Measurements from ENCODE around the gene CDY2A. TPM values are rescaled to one million over a fixed set of nuclear protein-coding genes. Genes with fewer than 3 reads are reported as not detected.
"Not testable (repeated sequence)": the region's sequence is repeated elsewhere in the genome, so short reads cannot be mapped to it uniquely, and the experiment has no call there.

CDY2A gene
- total RNA-seq, 2 experiments from 2014 or later: not detected

DNA sequence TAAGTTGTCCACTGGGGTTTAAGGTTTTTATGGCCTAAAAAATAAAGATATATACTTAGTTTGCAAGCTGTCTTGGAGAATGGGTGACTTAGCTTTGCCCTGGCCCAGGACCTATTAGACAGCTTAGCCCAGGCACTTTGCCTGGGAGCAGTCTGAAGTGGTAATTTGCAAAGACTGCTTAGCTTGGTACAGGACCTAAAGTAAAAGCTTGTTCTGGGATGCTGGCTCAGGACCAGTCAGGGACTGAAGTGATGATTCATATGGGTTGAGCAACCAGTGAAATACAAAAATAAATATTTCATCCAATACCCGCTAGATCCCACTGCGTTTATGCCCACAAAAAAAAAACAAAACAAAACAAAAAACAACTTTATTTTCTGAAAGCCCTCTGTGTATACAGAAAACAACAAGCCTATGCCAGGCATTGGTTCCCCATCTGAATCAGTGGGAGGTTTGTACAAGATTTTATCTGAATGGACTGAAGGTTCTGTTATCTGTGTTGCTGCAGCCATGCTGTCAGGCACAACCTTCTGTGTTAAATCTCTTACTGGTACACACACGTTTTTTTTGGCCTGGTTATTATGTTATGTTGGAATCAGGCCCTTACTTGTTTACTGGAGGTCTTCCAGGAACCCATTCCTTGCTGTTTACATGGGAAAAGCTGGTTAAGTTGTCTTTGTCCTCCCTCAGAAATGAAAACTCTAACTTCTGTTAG, 8.7 kb downstream of the CDY2A start:
- BruUV-seq (replicated peaks); H4K20me1 ChIP-seq (ENCODE audit: insufficient read depth, low read length); intact Hi-C loops (cut with micrococcal nuclease; ENCODE audit: unreplicated experiment); H3K9me2 ChIP-seq (ENCODE audit: insufficient read depth, low read length); POLR2A ChIA-PET; H3K79me2 ChIP-seq (ENCODE audit: insufficient read depth, low read depth, low read length); H3K4me3 ChIP-seq (ENCODE audit: low read depth, low read length, poor library complexity, severe bottlenecking); H3K9me3 ChIP-seq (ENCODE audit: low read length); H3K36me3 ChIP-seq (ENCODE audit: insufficient read depth, low read length); CTCF ChIA-PET (ENCODE audit: unreplicated experiment); H3K4me2 ChIP-seq (ENCODE audit: low read length); H3K27ac ChIP-seq (ENCODE audit: low read depth, low read length, poor library complexity, severe bottlenecking); H2AFZ ChIP-seq (ENCODE audit: low read length); DNase-seq (ENCODE audit: low spot score); H3K4me1 ChIP-seq (ENCODE audit: insufficient read depth, low read length, poor library complexity, severe bottlenecking): not testable (repeated sequence)

DNA sequence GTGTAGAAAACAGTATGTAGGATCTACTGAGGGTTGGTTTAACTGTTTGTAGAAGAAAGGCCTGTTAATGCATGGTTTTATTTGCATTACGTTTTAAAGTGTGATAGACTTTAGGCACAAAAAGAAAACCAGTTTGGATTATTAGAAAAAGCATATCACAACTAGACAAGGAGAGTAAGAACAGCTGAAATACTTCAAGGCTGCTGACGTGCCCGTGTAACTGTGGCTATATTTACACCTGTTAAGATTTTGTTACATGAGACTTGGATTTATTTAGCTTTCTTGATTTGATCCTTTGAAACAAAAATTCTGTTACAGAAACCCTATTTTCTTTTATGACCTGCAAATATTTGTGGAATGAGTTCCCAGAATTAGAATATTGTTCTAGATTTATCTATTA, 9.3 kb downstream of the CDY2A start:
- H4K20me1 ChIP-seq (ENCODE audit: insufficient read depth, low read length); H3K36me3 ChIP-seq (ENCODE audit: insufficient read depth, low read length); DNase-seq (ENCODE audit: low spot score); CTCF ChIA-PET (ENCODE audit: unreplicated experiment); H3K9me3 ChIP-seq (ENCODE audit: low read length); H3K4me1 ChIP-seq (ENCODE audit: insufficient read depth, low read length, poor library complexity, severe bottlenecking); H3K79me2 ChIP-seq (ENCODE audit: insufficient read depth, low read depth, low read length); BruUV-seq (replicated peaks); intact Hi-C loops (cut with micrococcal nuclease; ENCODE audit: unreplicated experiment); H3K9me2 ChIP-seq (ENCODE audit: insufficient read depth, low read length); H3K4me3 ChIP-seq (ENCODE audit: low read depth, low read length, poor library complexity, severe bottlenecking); H2AFZ ChIP-seq (ENCODE audit: low read length); H3K4me2 ChIP-seq (ENCODE audit: low read length); POLR2A ChIA-PET; H3K27ac ChIP-seq (ENCODE audit: low read depth, low read length, poor library complexity, severe bottlenecking): not testable (repeated sequence)

DNA sequence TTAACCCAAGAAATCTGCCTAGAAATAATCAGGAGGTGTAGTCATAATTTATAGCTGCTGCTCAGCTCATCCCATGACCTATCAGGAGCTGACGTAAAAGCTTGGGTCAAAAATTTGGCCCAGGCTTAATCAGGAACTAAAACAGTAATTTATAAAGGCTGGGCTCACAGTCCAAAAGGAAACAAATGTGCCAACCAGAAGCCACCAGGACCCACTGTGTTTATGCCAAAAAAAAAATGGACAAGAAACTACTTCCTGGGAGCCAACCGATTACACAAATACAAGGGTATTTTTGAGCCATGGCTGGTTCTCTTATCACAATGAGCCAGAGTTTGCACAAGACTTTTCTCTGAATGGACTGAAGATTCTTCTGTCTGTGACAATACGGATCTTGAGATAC, 19.4 kb downstream of the CDY2A start:
- BruUV-seq (replicated peaks): not testable (repeated sequence)

DNA sequence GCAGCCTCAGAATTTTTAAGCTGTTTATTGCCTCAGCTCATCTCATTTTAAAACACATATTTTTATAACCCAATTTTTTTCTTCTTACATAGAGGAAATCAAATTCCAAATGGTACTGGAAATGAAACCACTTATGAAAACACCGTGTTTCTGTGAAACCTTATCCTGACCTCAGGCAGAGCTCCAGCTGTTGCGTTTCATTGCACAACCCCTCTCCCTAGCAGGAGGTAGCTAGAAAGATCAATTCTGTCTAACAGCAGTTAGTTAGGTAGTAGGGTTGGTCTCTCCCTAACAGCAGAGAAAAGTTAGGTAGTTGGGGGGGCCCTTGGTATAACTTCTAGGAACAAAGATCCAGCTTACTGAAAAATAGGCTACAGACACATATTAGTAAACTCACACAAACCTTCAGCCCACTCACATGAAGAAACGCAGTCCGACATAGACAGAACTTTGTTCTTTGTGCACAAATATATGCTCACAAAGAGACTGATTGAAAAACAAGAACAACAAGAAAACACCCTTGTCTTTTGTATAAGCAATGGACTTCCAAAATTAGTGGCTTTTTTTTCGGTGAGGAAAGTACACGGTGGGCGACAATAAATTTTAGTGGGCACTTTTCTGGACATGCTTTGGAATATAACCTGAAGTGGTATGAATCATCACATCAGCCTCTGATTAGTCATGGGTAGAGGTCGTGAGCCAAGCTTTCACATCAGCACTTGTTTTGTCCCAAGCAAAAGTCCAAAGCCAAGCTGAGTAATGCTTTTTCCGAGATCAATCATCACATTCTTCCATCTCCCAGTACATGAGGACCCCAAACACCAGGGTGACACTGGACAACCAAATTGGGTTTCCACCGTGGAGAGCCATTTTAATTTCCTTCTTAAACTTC, 22.8 kb downstream of the CDY2A start:
- H2AFZ ChIP-seq (ENCODE audit: low read length); H3K4me1 ChIP-seq (ENCODE audit: insufficient read depth, low read length, poor library complexity, severe bottlenecking); DNase-seq (ENCODE audit: low spot score); H4K20me1 ChIP-seq (ENCODE audit: insufficient read depth, low read length); H3K9me2 ChIP-seq (ENCODE audit: insufficient read depth, low read length); CTCF ChIA-PET (ENCODE audit: unreplicated experiment); H3K27ac ChIP-seq (ENCODE audit: low read depth, low read length, poor library complexity, severe bottlenecking); H3K79me2 ChIP-seq (ENCODE audit: insufficient read depth, low read depth, low read length); H3K4me3 ChIP-seq (ENCODE audit: low read depth, low read length, poor library complexity, severe bottlenecking); POLR2A ChIA-PET; BruUV-seq (replicated peaks); H3K4me2 ChIP-seq (ENCODE audit: low read length); H3K9me3 ChIP-seq (ENCODE audit: low read length); intact Hi-C loops (cut with micrococcal nuclease; ENCODE audit: unreplicated experiment); H3K36me3 ChIP-seq (ENCODE audit: insufficient read depth, low read length): not testable (repeated sequence)

More for the DNA sequence above, 19.4 kb downstream of the CDY2A start:
- H3K36me3 ChIP-seq (ENCODE audit: insufficient read depth, low read length); H3K9me2 ChIP-seq (ENCODE audit: insufficient read depth, low read length); DNase-seq (ENCODE audit: low spot score); H3K4me2 ChIP-seq (ENCODE audit: low read length); H3K9me3 ChIP-seq (ENCODE audit: low read length); H2AFZ ChIP-seq (ENCODE audit: low read length); intact Hi-C loops (cut with micrococcal nuclease; ENCODE audit: unreplicated experiment); POLR2A ChIA-PET; H3K4me1 ChIP-seq (ENCODE audit: insufficient read depth, low read length, poor library complexity, severe bottlenecking); CTCF ChIA-PET (ENCODE audit: unreplicated experiment); H3K79me2 ChIP-seq (ENCODE audit: insufficient read depth, low read depth, low read length); H3K4me3 ChIP-seq (ENCODE audit: low read depth, low read length, poor library complexity, severe bottlenecking); H4K20me1 ChIP-seq (ENCODE audit: insufficient read depth, low read length); H3K27ac ChIP-seq (ENCODE audit: low read depth, low read length, poor library complexity, severe bottlenecking): not testable (repeated sequence)

DNA sequence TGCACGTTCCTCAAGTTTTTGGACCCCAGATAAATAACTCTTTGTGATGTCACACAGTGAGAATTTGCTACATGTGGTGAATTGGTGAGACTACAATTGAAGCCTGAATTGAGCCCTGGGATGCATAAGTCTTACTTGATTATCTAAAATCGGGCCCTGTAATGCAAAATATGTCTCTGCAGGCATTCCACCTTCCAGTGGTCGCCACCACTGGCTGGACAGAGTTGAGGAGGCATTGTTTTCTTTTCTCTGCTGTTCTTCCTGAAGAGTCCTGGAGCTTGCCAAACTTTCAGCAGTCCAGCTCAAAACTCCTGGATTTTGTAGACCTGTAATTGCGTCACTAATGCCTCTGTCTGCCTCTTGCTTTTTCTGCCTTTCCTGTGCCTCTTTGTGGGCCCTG, 23.5 kb downstream of the CDY2A start:
- H3K4me3 ChIP-seq (ENCODE audit: low read depth, low read length, poor library complexity, severe bottlenecking); H3K79me2 ChIP-seq (ENCODE audit: insufficient read depth, low read depth, low read length); H2AFZ ChIP-seq (ENCODE audit: low read length); H3K36me3 ChIP-seq (ENCODE audit: insufficient read depth, low read length); H3K9me3 ChIP-seq (ENCODE audit: low read length); H3K9me2 ChIP-seq (ENCODE audit: insufficient read depth, low read length); intact Hi-C loops (cut with micrococcal nuclease; ENCODE audit: unreplicated experiment); BruUV-seq (replicated peaks); H3K4me2 ChIP-seq (ENCODE audit: low read length); H3K27ac ChIP-seq (ENCODE audit: low read depth, low read length, poor library complexity, severe bottlenecking); POLR2A ChIA-PET; DNase-seq (ENCODE audit: low spot score); H3K4me1 ChIP-seq (ENCODE audit: insufficient read depth, low read length, poor library complexity, severe bottlenecking); H4K20me1 ChIP-seq (ENCODE audit: insufficient read depth, low read length); CTCF ChIA-PET (ENCODE audit: unreplicated experiment): not testable (repeated sequence)

DNA sequence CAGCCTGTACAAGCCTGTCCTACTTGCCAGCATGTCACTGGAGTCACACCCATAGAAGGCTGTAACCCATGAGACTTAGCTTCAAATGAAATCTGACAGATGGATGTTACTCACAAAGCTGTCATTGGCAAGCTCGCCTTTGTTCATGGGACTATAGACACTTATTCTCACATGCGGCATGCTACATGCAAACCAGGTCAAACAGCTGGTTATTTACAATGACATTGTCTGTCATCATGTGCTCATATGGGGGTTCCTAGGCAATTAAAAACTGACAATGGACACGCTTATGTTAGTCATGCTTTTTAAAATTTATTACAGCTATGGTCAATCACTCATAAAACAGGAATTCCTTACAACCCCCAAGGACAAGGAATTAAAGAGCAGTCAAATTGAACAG, 30.9 kb downstream of the CDY2A start:
- intact Hi-C loops (cut with micrococcal nuclease; ENCODE audit: unreplicated experiment); CTCF ChIA-PET (ENCODE audit: unreplicated experiment); H3K4me1 ChIP-seq (ENCODE audit: insufficient read depth, low read length, poor library complexity, severe bottlenecking); H3K9me3 ChIP-seq (ENCODE audit: low read length); BruUV-seq (replicated peaks); H4K20me1 ChIP-seq (ENCODE audit: insufficient read depth, low read length); DNase-seq (ENCODE audit: low spot score); H3K79me2 ChIP-seq (ENCODE audit: insufficient read depth, low read depth, low read length); H3K4me2 ChIP-seq (ENCODE audit: low read length); H3K4me3 ChIP-seq (ENCODE audit: low read depth, low read length, poor library complexity, severe bottlenecking); POLR2A ChIA-PET; H3K9me2 ChIP-seq (ENCODE audit: insufficient read depth, low read length); H2AFZ ChIP-seq (ENCODE audit: low read length); H3K36me3 ChIP-seq (ENCODE audit: insufficient read depth, low read length); H3K27ac ChIP-seq (ENCODE audit: low read depth, low read length, poor library complexity, severe bottlenecking): not testable (repeated sequence)

All from OCI-LY7 (cell line).